Stomach (tissue), 9 donors: ENCODE data around the gene GRIA3. TPM values are rescaled to one million over a fixed set of nuclear protein-coding genes. Genes with fewer than 3 reads are reported as not detected.

Source experiments
- DNase-seq, 2 donors: peaks; one replicate each; pipeline versions ENCODE4 v3.0.0 to v3.0.0-alpha.2; 2013 to 2019
- H3K27ac ChIP-seq, 5 donors: fragments of 200-600 bp in 4 of 5; sonication (generic) in 4 of 5; one replicate each; pipeline ENCODE4 v1.5.1; 2013 to 2019; ENCODE audit warnings: mild to moderate bottlenecking in 1 of 5, moderate library complexity in 1 of 5
- H3K27me3 ChIP-seq, 3 donors: fragments of 200-600 bp; sonication (generic); one replicate each; pipeline ENCODE4 v1.5.1; 2017 to 2019; ENCODE audit warnings: mixed run types in 1 of 3
- H3K36me3 ChIP-seq, 4 donors: fragments of 200-600 bp; sonication (generic); 1 replicate in 3 of 4; 2 replicates in 1 of 4; pipeline ENCODE4 v1.5.1; 2016 to 2019
- H3K4me1 ChIP-seq, 4 donors: fragments of 200-600 bp; sonication (generic); one replicate each; pipeline ENCODE4 v1.5.1; 2016 to 2019
- H3K4me3 ChIP-seq, 4 donors: fragments of 200-600 bp; sonication (generic) in 3 of 4; one replicate each; pipeline ENCODE4 v1.5.1; 2016 to 2019; ENCODE audit warnings: mild to moderate bottlenecking in 1 of 4
- H3K9me3 ChIP-seq, 4 donors: fragments of 200-600 bp; sonication (generic); one replicate each; pipeline ENCODE4 v1.5.1; 2016 to 2019
- EP300 ChIP-seq: sonication (generic); formaldehyde crosslinking; IDR thresholded peaks from one replicate; pipeline ENCODE4 v1.6.1; 2017; ENCODE audit warnings: antibody characterized with exemption
- POLR2A ChIP-seq, 4 donors: fragments of 450-650 bp; IDR thresholded peaks; one replicate each; pipeline ENCODE4 v1.6.1; 2016; ENCODE audit warnings: antibody characterized with exemption in 4 of 4, control low read depth in 2 of 4, mild to moderate bottlenecking in 1 of 4, moderate library complexity in 1 of 4
- POLR2AphosphoS5 ChIP-seq, 3 donors: sonication (generic); formaldehyde crosslinking; IDR thresholded peaks; one replicate each; pipeline ENCODE4 v1.6.1; 2016; ENCODE audit warnings: antibody characterized with exemption in 3 of 3
- WGBS, 5 donors: extraction: QIAGEN DNeasy Blood & Tissue Kit in 3 of 5; methylation state at CpG; one replicate each; pipeline versions ENCODE4 v1.1.5 to v1.1.7; 2013 to 2018; 5-methylcytosine and 5-hydroxymethylcytosine counted together
- intact Hi-C: fragments of 100-400 bp; cut with DNase I; formaldehyde crosslinking; loops from one replicate; pipeline ENCODE4 v1.15.1; 2023; ENCODE audit warnings: low total_unique reads
- polyA plus RNA-seq, 3 donors: library from polyadenylated mRNA; stranded (reverse); fragments of 200-250 nt; gene quantifications; one replicate each; pipeline ENCODE4 v1.2.3, GENCODE V29; 2013
- total RNA-seq, 5 donors: library from RNA; depleted of rRNA; stranded (reverse); fragments of >200 nt; gene quantifications; one replicate each; pipeline versions ENCODE4 v1.1.0 to v1.2.3, GENCODE V29; 2014 to 2016
- TF ChIP-seq, protein P1 (sequence below), 7 experiments: fragments of 450-650 bp in 4 of 7; fragments of 200-600 bp in 3 of 7; sonication (generic) in 3 of 7; IDR thresholded peaks; one replicate each; pipeline ENCODE4 v1.5.1; 2016 to 2019; ENCODE audit warnings: antibody characterized with exemption in 7 of 7, control low read depth in 2 of 7, mild to moderate bottlenecking in 1 of 7
- donor health status: healthy with polysubstance abuse.
- donor health status: Bipolar disorder and iron deficiency.
- donor health status: healthy.

GRIA3 gene
- total and polyA plus RNA-seq, 8 donors = 0.87 to 4.7 (median 2.1) TPM; not detected in 3

DNA sequence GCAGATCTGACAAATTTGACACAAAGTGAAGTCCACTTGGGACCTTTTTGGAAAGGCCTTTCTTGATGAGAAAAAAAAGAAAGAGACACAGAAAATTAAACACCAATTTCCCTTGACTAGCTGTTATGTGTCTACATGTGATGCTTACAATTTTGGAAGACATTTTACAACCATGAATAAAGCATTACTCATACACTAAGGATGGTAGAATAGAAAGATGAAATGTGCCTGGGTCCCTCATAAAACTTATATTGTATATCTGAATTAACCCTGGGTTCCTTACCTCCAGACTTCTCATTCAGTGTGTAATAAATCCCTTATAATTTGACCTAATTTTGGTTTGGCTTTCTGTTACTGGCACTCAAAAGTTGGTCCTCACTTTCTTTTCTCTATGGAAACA lies 16.5 kb upstream of the GRIA3 start:
- DNase-seq = no peak
- TF ChIP-seq, protein P1, sequence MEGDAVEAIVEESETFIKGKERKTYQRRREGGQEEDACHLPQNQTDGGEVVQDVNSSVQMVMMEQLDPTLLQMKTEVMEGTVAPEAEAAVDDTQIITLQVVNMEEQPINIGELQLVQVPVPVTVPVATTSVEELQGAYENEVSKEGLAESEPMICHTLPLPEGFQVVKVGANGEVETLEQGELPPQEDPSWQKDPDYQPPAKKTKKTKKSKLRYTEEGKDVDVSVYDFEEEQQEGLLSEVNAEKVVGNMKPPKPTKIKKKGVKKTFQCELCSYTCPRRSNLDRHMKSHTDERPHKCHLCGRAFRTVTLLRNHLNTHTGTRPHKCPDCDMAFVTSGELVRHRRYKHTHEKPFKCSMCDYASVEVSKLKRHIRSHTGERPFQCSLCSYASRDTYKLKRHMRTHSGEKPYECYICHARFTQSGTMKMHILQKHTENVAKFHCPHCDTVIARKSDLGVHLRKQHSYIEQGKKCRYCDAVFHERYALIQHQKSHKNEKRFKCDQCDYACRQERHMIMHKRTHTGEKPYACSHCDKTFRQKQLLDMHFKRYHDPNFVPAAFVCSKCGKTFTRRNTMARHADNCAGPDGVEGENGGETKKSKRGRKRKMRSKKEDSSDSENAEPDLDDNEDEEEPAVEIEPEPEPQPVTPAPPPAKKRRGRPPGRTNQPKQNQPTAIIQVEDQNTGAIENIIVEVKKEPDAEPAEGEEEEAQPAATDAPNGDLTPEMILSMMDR (IDR thresholded peaks at IDR 0.05) = no peak
- TF ChIP-seq EP300 (no peak), POLR2A (IDR thresholded peaks at IDR 0.05) (no peak), POLR2AphosphoS5 (IDR thresholded peaks at IDR 0.05) (no peak)
- Histone ChIP-seq H3K27ac (no peak overlapping the region), H3K4me3 (no peak overlapping the region), H3K4me1 (no peaks in the 10 kb centered on the region), H3K27me3 (no peaks in the 10 kb centered on the region), H3K9me3 (no peaks in the 10 kb centered on the region), H3K36me3 (no peaks in the 10 kb centered on the region)
- intact Hi-C loops = no loop called here

DNA sequence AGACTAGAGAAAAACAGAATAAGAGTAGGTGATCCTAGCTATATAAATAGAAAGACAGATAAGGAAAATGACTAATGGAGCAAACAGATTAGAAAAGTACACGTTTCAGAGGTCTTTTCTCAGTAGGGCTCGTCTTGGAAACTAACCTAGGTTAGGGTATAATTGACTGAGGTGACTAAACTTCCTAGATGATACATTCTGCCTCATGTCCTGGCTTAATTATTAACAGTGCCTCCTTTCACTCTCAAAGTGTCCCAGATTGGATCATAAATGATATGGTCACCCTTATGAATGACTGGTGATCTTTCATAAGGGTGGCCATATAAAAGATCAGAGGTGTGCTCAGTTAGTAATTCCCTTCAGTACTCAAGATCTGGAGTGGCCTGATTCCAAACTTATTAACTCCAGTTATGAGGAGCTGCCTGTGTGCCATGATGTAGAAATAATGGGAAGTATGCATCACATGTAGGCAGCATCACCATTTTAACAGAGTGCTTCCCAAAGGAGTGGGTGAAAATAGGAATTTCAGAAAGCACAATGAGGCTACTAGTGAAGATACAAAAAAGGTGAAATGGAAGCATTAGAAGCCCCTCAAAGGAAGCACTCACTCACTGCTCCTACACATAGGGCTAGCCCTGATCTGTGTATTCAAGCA lies 14.7 kb upstream of the GRIA3 start:
- 8 to 50% (median 17%) methylated on average over 2 of the region's 2 CpGs for WGBS, 5 donors
- intact Hi-C loops = no loop called here
- DNase-seq = no peak
- Histone ChIP-seq H3K4me3 (no peak overlapping the region), H3K36me3 (no peaks in the 10 kb centered on the region), H3K9me3 (no peaks in the 10 kb centered on the region), H3K27ac (no peak overlapping the region), H3K27me3 (no peaks in the 10 kb centered on the region), H3K4me1 (no peaks in the 10 kb centered on the region)
- TF ChIP-seq, protein P1 (IDR thresholded peaks at IDR 0.05) = no peak
- no peak for TF ChIP-seq POLR2A (IDR thresholded peaks at IDR 0.05)
- TF ChIP-seq POLR2AphosphoS5 (IDR thresholded peaks at IDR 0.05) = no peak

DNA sequence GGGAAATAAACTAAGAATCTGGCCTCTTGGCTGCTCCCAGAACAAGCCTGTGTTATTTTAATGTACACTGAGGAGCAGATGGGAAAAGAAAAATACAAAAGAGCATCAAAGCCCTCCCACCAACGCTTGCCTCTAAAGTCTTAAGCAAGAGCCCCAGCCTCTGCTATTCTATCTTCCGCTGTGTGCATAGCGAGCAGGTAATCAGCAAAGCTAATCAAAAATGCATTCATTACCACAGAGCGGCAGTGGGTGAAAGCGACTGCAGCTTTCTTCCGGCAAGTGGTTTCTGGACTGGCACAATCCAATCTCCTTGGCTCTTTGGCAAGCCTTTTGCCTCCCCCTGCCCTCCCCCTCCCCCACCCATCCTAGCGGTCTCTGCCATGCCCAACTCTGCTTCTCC lies 13.5 kb upstream of the GRIA3 start:
- no peak for TF ChIP-seq EP300
- no peak for TF ChIP-seq POLR2A (IDR thresholded peaks at IDR 0.05)
- TF ChIP-seq, protein P1 (IDR thresholded peaks at IDR 0.05) = no peak
- TF ChIP-seq POLR2AphosphoS5 (IDR thresholded peaks at IDR 0.05) = no peak
- no peaks in the 10 kb centered on the region for H3K4me1 ChIP-seq
- WGBS, 5 donors = 20 to 54% (median 47%) methylated on average over 7 of the region's 7 CpGs
- no peaks in the 10 kb centered on the region for H3K9me3 ChIP-seq
- H3K27ac ChIP-seq = no peak overlapping the region
- no peaks in the 10 kb centered on the region for H3K36me3 ChIP-seq
- peak in 1 of 2 donors; percentile 46 for DNase-seq
- H3K27me3 ChIP-seq = no peaks in the 10 kb centered on the region
- H3K4me3 ChIP-seq = no peak overlapping the region
- intact Hi-C loops = no loop called here

DNA sequence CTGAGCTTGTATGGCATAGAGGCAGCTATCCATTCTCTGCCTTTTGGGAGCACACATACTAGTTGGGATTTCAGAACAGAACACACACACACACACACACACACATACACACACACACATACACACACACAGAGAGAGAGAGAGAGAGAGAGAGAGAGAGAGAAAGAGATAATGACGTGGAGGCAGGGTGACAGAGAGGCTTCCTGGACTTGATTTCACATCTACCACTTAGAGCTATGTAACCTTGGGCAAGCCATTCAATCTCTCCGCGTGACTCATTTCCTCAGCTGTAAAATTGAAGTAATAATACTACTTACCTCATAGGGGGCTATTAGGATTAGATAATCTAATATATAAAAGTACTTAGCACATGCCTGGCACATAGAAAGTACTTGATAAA lies 12.3 kb upstream of the GRIA3 start:
- WGBS, 5 donors = 66 to 81% (median 78%) methylated on average over 3 of the region's 3 CpGs
- no peak for TF ChIP-seq EP300
- TF ChIP-seq, protein P1 (IDR thresholded peaks at IDR 0.05) = no peak
- no peak for TF ChIP-seq POLR2A (IDR thresholded peaks at IDR 0.05)
- TF ChIP-seq POLR2AphosphoS5 (IDR thresholded peaks at IDR 0.05) = no peak
- Histone ChIP-seq H3K4me1 (no peaks in the 10 kb centered on the region), H3K9me3 (no peaks in the 10 kb centered on the region), H3K4me3 (no peak overlapping the region), H3K27me3 (no peaks in the 10 kb centered on the region), H3K36me3 (no peaks in the 10 kb centered on the region), H3K27ac (no peak overlapping the region)
- DNase-seq = no peak
- intact Hi-C loops = no loop called here
